IMR-90 (cell line): ENCODE data around the gene TCERG1L.

ENCODE experiments used
- POLR2A ChIP-seq: IDR thresholded peaks from 2 replicates; pipeline ENCODE4 v1.6.1; 2012; ENCODE audit warnings: mild to moderate bottlenecking, low read depth, low read length
- RAD21 ChIP-seq: IDR thresholded peaks from 2 replicates; pipeline ENCODE4 v1.6.1; 2012; ENCODE audit warnings: low read length, improper control_type of control experiment
- RCOR1 ChIP-seq: IDR thresholded peaks from 2 replicates; pipeline ENCODE4 v1.6.1; 2012; ENCODE audit warnings: mild to moderate bottlenecking, low read length, improper control_type of control experiment; ENCODE audit not compliant: insufficient replicate concordance
- TF ChIP-seq, protein P1 (sequence below): conservative IDR thresholded peaks from 2 replicates; pipeline ENCODE4 v1.5.1; 2012; ENCODE audit warnings: mild to moderate bottlenecking, low read depth, low read length, improper control_type of control experiment

DNA sequence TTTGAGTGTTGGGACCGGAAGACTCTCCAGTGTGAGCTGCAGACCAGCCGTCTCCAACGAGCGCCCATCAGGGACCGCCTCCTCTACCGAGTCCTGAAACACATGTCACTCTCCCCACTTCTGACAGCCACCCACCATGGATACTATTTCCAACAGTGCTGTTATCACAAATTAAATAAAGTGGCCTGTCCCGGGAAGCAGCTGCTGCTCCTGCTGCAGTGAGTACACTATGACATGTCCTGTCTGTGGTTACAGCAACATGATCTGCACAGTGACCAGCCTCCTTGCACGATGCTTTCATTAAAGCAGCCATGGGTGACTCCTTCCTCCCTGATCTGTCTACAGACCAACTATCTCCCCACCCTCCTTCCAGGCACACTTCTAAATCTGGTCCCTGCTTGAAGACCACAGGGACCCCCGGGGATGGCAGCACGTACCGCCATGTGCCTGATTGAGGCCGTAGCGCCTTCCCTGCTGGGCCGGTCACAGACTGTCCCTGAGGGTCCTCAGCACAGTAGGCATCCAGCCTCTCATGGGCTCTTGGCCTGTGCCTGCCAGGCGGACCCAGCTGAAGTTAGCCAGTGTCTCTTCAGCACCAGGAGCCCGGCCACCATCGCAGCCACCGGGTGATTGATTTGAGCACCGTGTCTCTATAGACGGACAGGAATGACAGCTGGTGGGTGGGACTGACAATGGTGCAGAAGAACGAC is 58.8 kb downstream of the TCERG1L start:
- TF ChIP-seq, protein P1, sequence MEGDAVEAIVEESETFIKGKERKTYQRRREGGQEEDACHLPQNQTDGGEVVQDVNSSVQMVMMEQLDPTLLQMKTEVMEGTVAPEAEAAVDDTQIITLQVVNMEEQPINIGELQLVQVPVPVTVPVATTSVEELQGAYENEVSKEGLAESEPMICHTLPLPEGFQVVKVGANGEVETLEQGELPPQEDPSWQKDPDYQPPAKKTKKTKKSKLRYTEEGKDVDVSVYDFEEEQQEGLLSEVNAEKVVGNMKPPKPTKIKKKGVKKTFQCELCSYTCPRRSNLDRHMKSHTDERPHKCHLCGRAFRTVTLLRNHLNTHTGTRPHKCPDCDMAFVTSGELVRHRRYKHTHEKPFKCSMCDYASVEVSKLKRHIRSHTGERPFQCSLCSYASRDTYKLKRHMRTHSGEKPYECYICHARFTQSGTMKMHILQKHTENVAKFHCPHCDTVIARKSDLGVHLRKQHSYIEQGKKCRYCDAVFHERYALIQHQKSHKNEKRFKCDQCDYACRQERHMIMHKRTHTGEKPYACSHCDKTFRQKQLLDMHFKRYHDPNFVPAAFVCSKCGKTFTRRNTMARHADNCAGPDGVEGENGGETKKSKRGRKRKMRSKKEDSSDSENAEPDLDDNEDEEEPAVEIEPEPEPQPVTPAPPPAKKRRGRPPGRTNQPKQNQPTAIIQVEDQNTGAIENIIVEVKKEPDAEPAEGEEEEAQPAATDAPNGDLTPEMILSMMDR, result no peak
- no peak for TF ChIP-seq POLR2A
- no peak for TF ChIP-seq RAD21
- TF ChIP-seq RCOR1, result no peak
